HG03066 (cell line): ENCODE data around the gene KCNIP4.

Experiments
- ATAC-seq: cut with Tn5 transposase; IDR thresholded peaks from one replicate; pipeline ENCODE4 v1.9.1; 2021; ENCODE audit warnings: low read depth; ENCODE audit not compliant: unreplicated experiment

KCNIP4 gene

GRCh38 chr4:21709761-21710160 is 238.8 kb downstream of the KCNIP4 start:
- ATAC-seq: no peak

- no peak for ATAC-seq
Observed at GRCh38 chr4:21709031-21709430, 239.5 kb downstream of the KCNIP4 start.

GRCh38 chr4:21699446-21699845 is 249.1 kb downstream of the KCNIP4 start:
- ATAC-seq: no peak

GRCh38 chr4:21697583-21697982 is 251.0 kb downstream of the KCNIP4 start:
- no peak for ATAC-seq

GRCh38 chr4:21695141-21695540 is 253.4 kb downstream of the KCNIP4 start:
- no peak for ATAC-seq

GRCh38 chr4:21692241-21692640 is 256.3 kb downstream of the KCNIP4 start:
- no peak for ATAC-seq

GRCh38 chr4:21688596-21689265 is 259.8 kb downstream of the KCNIP4 start:
- ATAC-seq: no peak

- no peak for ATAC-seq
Observed at GRCh38 chr4:21685911-21686310, 262.7 kb downstream of the KCNIP4 start.

- no peak for ATAC-seq
Observed at GRCh38 chr4:21680326-21680898, 268.2 kb downstream of the KCNIP4 start.

GRCh38 chr4:21678711-21679110 is 269.9 kb downstream of the KCNIP4 start:
- no peak for ATAC-seq

GRCh38 chr4:21677173-21677572 is 271.4 kb downstream of the KCNIP4 start:
- ATAC-seq: no peak

- ATAC-seq: no peak
Observed at GRCh38 chr4:21664355-21664754, 284.2 kb downstream of the KCNIP4 start.

GRCh38 chr4:21656832-21657231 is 291.7 kb downstream of the KCNIP4 start:
- no peak for ATAC-seq

- no peak for ATAC-seq
Observed at GRCh38 chr4:21655031-21655430, 293.5 kb downstream of the KCNIP4 start.

GRCh38 chr4:21652508-21653231 is 295.9 kb downstream of the KCNIP4 start:
- no peak for ATAC-seq

GRCh38 chr4:21649391-21650090 is 299.0 kb downstream of the KCNIP4 start:
- no peak for ATAC-seq

- ATAC-seq: no peak
Observed at GRCh38 chr4:21645776-21646175, 302.8 kb downstream of the KCNIP4 start.

GRCh38 chr4:21641696-21642095 is 306.9 kb downstream of the KCNIP4 start:
- ATAC-seq: no peak

GRCh38 chr4:21638171-21638725 is 310.3 kb downstream of the KCNIP4 start:
- no peak for ATAC-seq

GRCh38 chr4:21628916-21629610 is 319.5 kb downstream of the KCNIP4 start:
- no peak for ATAC-seq
